ENCODE data around the gene CD109. TPM values are rescaled to one million over a fixed set of nuclear protein-coding genes. Genes with fewer than 3 reads are reported as not detected.
A peak's percentile ranks its signal among the peaks of the same experiment; 100 is the strongest.
"Not testable (repeated sequence)": the region's sequence is repeated elsewhere in the genome, so short reads cannot be mapped to it uniquely, and the experiment has no call there.

Gene CD109
- total RNA-seq, 1 donor from 2014 or later: 27.1 TPM

- H3K36me3 Mint-ChIP-seq (ENCODE audit: low read depth): peaks cover 35% of the 10 kb centered on the region
- peaks cover 48% of the 10 kb centered on the region for H3K4me1 Mint-ChIP-seq (ENCODE audit: low read depth)
Observed at GRCh38 chr6:73719046-73719445, 23.0 kb downstream of the CD109 start.

DNA sequence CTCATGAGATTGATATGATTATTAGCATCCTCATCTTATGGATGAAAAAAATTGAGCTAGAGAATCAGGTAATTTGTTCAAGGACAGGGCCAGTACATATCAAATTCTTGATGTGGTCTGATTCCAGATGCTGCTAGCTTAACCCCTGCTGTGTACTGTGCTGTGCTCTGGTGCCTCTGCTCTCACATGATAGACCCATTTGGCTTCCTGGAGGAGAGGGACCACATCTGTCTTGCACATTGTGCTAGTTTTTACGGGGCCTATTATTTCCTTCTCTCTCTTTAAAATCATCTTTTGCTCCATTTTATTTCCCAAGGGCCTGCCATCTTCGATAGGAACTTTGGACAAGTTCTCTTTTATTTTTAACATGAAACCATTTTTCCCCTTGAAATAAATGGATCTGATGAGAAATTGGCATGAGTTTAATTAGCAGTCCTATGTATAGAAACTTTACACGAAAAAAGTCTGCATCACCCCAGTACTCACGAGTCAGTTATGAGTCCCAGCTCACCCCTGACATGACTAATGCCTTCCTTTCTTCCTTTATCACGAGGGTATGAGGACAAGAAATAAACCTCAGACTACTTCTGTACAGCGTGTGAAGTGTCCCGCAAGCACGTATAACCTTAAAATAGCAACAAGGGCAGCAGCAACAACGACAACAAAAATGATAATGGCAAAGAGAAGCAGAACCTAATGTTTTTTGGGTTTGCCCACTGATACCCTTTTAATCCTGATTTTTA is 26.5 kb downstream of the CD109 start:
- DNase-seq (ENCODE audit: low spot score): peak; percentile 21
- intact Hi-C loops (cut with micrococcal nuclease): loop anchor here (1.0 to 10.0 kb wide), 6 partner anchors 20 to 1521 kb away; partner anchors contain the start of genes CGAS, COX7A2 and EEF1A1
- peaks cover 43% of the 10 kb centered on the region for H3K4me1 Mint-ChIP-seq (ENCODE audit: low read depth)
- peaks cover 29% of the 10 kb centered on the region for H3K36me3 Mint-ChIP-seq (ENCODE audit: low read depth)
- no peaks in the 10 kb centered on the region for H3K27me3 Mint-ChIP-seq (ENCODE audit: insufficient read depth)
- H3K4me3 Mint-ChIP-seq: peak overlapping the region; percentile 12
- H3K9me3 Mint-ChIP-seq: no peaks in the 10 kb centered on the region
- peak overlapping the region; percentile 84 for H3K27ac Mint-ChIP-seq

More at GRCh38 chr6:73719046-73719445, 23.0 kb downstream of the CD109 start:
- Mint-ChIP-seq H3K27me3 (ENCODE audit: insufficient read depth) (no peaks in the 10 kb centered on the region), H3K27ac (no peak overlapping the region), H3K4me3 (no peak overlapping the region), H3K9me3 (no peaks in the 10 kb centered on the region)
- intact Hi-C loops (cut with micrococcal nuclease): no loop called here
- no peak for DNase-seq (ENCODE audit: low spot score)

- H3K27ac Mint-ChIP-seq: peak overlapping the region; percentile 67
- intact Hi-C loops (cut with micrococcal nuclease): loop anchor here (10.0 kb wide), 3 partner anchors 139 to 269 kb away; partner anchors contain the start of genes CGAS and EEF1A1
- H3K36me3 Mint-ChIP-seq (ENCODE audit: low read depth): peaks cover 27% of the 10 kb centered on the region
Observed at GRCh38 chr6:73723480-73723879, 27.5 kb downstream of the CD109 start.

DNA sequence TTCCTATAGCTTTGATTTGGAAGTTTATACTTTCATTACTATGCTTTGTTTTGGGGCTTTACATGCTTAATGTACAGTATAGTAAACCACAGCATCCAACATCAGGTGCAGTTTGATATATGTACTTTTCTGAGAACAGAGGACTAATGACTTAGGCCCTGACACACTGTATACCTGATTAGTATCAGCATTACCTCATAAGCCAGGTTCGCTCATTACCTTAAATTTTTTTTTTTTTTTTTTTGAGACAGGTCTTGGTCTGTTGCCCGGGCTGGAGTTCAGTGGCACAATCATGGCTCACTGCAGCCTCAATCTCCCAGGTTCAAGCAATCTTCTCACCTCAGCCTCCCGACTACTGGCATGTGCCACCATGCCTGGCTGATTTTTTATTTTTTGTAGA is 28.4 kb downstream of the CD109 start:
- intact Hi-C loops (cut with micrococcal nuclease): loop anchor here (10.0 kb wide), 3 partner anchors 140 to 270 kb away; partner anchors contain the start of genes CGAS and EEF1A1
- Mint-ChIP-seq H3K27me3 (ENCODE audit: insufficient read depth) (no peaks in the 10 kb centered on the region), H3K4me3 (no peak overlapping the region), H3K9me3 (no peaks in the 10 kb centered on the region), H3K27ac (no peak overlapping the region), H3K4me1 (ENCODE audit: low read depth) (peaks cover 45% of the 10 kb centered on the region), H3K36me3 (ENCODE audit: low read depth) (peaks cover 31% of the 10 kb centered on the region)
- no peak for DNase-seq (ENCODE audit: low spot score)

More at GRCh38 chr6:73723480-73723879, 27.5 kb downstream of the CD109 start:
- not testable (repeated sequence) for DNase-seq (ENCODE audit: low spot score); H3K4me3 Mint-ChIP-seq; H3K27me3 Mint-ChIP-seq (ENCODE audit: insufficient read depth); H3K9me3 Mint-ChIP-seq
- H3K4me1 Mint-ChIP-seq (ENCODE audit: low read depth): peaks cover 43% of the 10 kb centered on the region

GRCh38 chr6:73725192-73725591 is 29.2 kb downstream of the CD109 start:
- peak; percentile 16 for DNase-seq (ENCODE audit: low spot score)
- H3K36me3 Mint-ChIP-seq (ENCODE audit: low read depth): peaks cover 32% of the 10 kb centered on the region
- H3K4me3 Mint-ChIP-seq; H3K27me3 Mint-ChIP-seq (ENCODE audit: insufficient read depth); H3K9me3 Mint-ChIP-seq: not testable (repeated sequence)
- intact Hi-C loops (cut with micrococcal nuclease): loop anchor here (5.0 to 10.0 kb wide), 4 partner anchors 140 to 1103 kb away; partner anchors contain the start of genes CGAS, EEF1A1 and KCNQ5
- H3K4me1 Mint-ChIP-seq (ENCODE audit: low read depth): peaks cover 48% of the 10 kb centered on the region
- peak overlapping the region; percentile 13 for H3K27ac Mint-ChIP-seq

- DNase-seq (ENCODE audit: low spot score): no peak
- Mint-ChIP-seq H3K9me3 (no peaks in the 10 kb centered on the region), H3K4me3 (no peak overlapping the region), H3K27me3 (ENCODE audit: insufficient read depth) (no peaks in the 10 kb centered on the region), H3K27ac (no peak overlapping the region), H3K4me1 (ENCODE audit: low read depth) (peaks cover 47% of the 10 kb centered on the region), H3K36me3 (ENCODE audit: low read depth) (peaks cover 38% of the 10 kb centered on the region)
- intact Hi-C loops (cut with micrococcal nuclease): loop anchor here (5.0 to 10.0 kb wide), 4 partner anchors 142 to 1105 kb away; partner anchors contain the start of genes CGAS, EEF1A1 and KCNQ5
Observed at GRCh38 chr6:73727114-73727513, 31.1 kb downstream of the CD109 start.

GRCh38 chr6:73728548-73729205 is 32.7 kb downstream of the CD109 start:
- peaks cover 42% of the 10 kb centered on the region for H3K36me3 Mint-ChIP-seq (ENCODE audit: low read depth)
- H3K4me1 Mint-ChIP-seq (ENCODE audit: low read depth): peaks cover 47% of the 10 kb centered on the region
- intact Hi-C loops (cut with micrococcal nuclease): loop anchor here (1.0 to 10.0 kb wide), 5 partner anchors 33 to 1106 kb away; partner anchors contain the start of genes CGAS, EEF1A1 and KCNQ5
- peak overlapping the region; percentile 62 for H3K27ac Mint-ChIP-seq
- peak; percentile 15 for DNase-seq (ENCODE audit: low spot score)
- peak overlapping the region; percentile 34 for H3K4me3 Mint-ChIP-seq
- no peaks in the 10 kb centered on the region for H3K27me3 Mint-ChIP-seq (ENCODE audit: insufficient read depth)
- no peaks in the 10 kb centered on the region for H3K9me3 Mint-ChIP-seq

DNA sequence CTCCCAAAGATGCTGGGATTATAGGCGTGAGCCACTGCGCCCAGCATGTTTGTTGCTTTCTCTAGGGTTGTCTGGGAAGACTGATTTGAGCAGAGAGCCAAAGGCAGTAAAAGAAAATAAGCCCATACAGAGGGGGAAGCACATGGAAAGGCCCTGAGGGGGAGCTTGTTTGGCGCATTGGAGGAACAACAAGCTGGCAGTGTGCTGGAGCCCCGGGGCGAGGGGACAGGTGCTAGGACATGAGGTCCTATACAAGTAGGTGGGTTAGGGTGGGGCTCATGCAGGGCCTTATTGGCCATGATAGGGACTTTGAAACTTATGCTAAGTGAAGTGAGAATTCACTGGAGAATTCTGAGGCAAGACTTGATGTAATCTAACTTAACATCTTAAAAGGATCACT is 35.3 kb downstream of the CD109 start:
- Mint-ChIP-seq H3K4me3 (no peak overlapping the region), H3K36me3 (ENCODE audit: low read depth) (peaks cover 52% of the 10 kb centered on the region), H3K27me3 (ENCODE audit: insufficient read depth) (no peaks in the 10 kb centered on the region), H3K4me1 (ENCODE audit: low read depth) (peaks cover 55% of the 10 kb centered on the region), H3K9me3 (no peaks in the 10 kb centered on the region), H3K27ac (no peak overlapping the region)
- intact Hi-C loops (cut with micrococcal nuclease): no loop called here
- DNase-seq (ENCODE audit: low spot score): no peak

DNA sequence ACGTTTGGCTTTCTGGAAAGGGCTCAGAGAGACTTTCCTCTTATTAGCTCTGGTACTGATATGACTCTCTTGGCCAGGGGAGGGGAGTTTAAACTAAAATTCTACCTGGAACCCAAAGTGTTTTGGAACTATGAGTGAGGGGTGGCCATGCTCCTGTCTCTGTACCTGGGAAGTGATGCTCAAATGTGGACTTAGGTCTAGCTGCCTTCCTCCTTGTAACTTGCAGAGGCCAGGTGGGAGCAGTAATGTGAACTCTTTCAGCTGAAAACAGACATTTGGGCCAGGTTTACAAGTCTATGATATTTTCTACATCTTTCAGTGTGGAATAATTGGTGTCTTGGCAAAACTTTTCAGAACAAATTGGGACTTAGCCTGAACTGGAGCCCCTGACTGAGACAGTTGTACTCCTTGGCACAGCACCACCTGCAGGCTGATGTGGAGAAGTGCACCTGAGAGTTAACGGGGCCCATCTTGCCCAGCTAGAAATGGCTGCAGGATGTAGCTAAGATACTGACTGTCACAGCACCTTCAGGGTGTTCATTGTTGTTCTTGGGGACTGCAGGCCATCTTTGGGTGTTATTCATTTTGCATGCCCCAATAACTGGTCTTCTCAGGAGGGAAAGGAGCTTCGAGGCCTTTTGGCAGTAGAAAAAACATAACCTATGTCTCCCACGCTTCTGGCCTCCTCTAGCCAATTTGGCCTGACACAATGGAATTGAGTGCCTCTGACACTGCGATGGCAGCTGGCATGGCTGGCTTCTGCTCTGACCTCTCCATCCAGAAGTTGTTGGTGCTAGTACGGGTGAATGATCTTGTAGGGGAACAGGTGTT is 37.1 kb downstream of the CD109 start:
- Mint-ChIP-seq H3K9me3 (no peaks in the 10 kb centered on the region), H3K4me3 (no peak overlapping the region), H3K27me3 (ENCODE audit: insufficient read depth) (no peaks in the 10 kb centered on the region), H3K36me3 (ENCODE audit: low read depth) (peaks cover 45% of the 10 kb centered on the region), H3K27ac (peak overlapping the region; percentile 34), H3K4me1 (ENCODE audit: low read depth) (peaks cover 46% of the 10 kb centered on the region)
- peak; percentile 61 for DNase-seq (ENCODE audit: low spot score)
- intact Hi-C loops (cut with micrococcal nuclease): loop anchor here (1.0 kb wide), 4 partner anchors 14 to 79 kb away; no protein-coding TSS in a partner anchor

DNA sequence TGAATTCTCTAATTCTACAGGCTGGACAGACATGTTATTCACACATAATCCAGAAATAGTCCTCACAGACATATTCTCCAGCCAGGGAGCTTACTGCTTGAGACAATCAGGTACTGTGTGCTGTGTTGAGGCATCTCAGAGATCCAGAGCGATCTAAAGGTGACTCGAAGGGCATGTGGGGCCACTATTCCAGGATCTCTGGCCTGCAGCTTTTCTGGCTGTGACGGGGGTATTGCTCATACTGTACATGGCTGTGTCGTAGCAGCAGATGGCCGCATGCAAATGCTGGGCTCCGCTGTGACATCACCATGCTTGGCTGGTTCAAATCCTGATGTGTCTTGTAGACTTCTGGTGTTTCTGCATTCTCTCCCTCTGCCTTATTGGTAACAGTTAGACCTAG is 37.8 kb downstream of the CD109 start:
- Mint-ChIP-seq H3K36me3 (ENCODE audit: low read depth) (peaks cover 44% of the 10 kb centered on the region), H3K27ac (peak overlapping the region; percentile 19), H3K4me3 (no peak overlapping the region), H3K27me3 (ENCODE audit: insufficient read depth) (no peaks in the 10 kb centered on the region), H3K4me1 (ENCODE audit: low read depth) (peaks cover 40% of the 10 kb centered on the region), H3K9me3 (no peaks in the 10 kb centered on the region)
- intact Hi-C loops (cut with micrococcal nuclease): loop anchor here (1.0 kb wide), 4 partner anchors 14 to 79 kb away; no protein-coding TSS in a partner anchor
- no peak for DNase-seq (ENCODE audit: low spot score)

- Mint-ChIP-seq H3K4me1 (ENCODE audit: low read depth) (peaks cover 31% of the 10 kb centered on the region), H3K27me3 (ENCODE audit: insufficient read depth) (no peaks in the 10 kb centered on the region), H3K9me3 (no peaks in the 10 kb centered on the region), H3K27ac (no peak overlapping the region), H3K36me3 (ENCODE audit: low read depth) (peaks cover 38% of the 10 kb centered on the region), H3K4me3 (no peak overlapping the region)
- DNase-seq (ENCODE audit: low spot score): no peak
- intact Hi-C loops (cut with micrococcal nuclease): loop anchor here (5.0 kb wide), 2 partner anchors 357 to 842 kb away; no protein-coding TSS in a partner anchor
Observed at GRCh38 chr6:73734832-73735453, 38.9 kb downstream of the CD109 start.
